RWPE2 (cell line): Measurements from ENCODE around the gene ZFYVE1.
A peak's percentile ranks its signal among the peaks of the same experiment; 100 is the strongest.

Source experiments
- ATAC-seq: fragments of 200-7000 bp; cut with Tn5 transposase; 3 replicates; pipeline ENCODE4 v1.9.1; 2021; ENCODE audit warnings: low read depth
- DNase-seq: peaks from one replicate; pipeline ENCODE4 v3.0.0-alpha.2; 2020; ENCODE audit warnings: low spot score
- H3K27ac ChIP-seq: fragments of 450-650 bp; 2 replicates; pipeline ENCODE4 v1.5.1; 2017; ENCODE audit warnings: mild to moderate bottlenecking; ENCODE audit not compliant: poor library complexity, severe bottlenecking
- H3K27me3 ChIP-seq: fragments of 250-450 bp; sonication (Bioruptor Pico); 2 replicates; pipeline ENCODE4 v1.5.1; 2021; ENCODE audit warnings: mild to moderate bottlenecking, moderate library complexity; ENCODE audit not compliant: insufficient read depth, poor library complexity, severe bottlenecking
- H3K36me3 ChIP-seq: fragments of 250-450 bp; sonication (Bioruptor Pico); 2 replicates; pipeline ENCODE4 v1.5.1; 2020; ENCODE audit warnings: low read depth, mild to moderate bottlenecking, moderate library complexity
- H3K4me1 ChIP-seq: fragments of 250-450 bp; sonication (Bioruptor Pico); 2 replicates; pipeline ENCODE4 v1.5.1; 2021; ENCODE audit warnings: mild to moderate bottlenecking, moderate library complexity; ENCODE audit not compliant: insufficient read depth, poor library complexity, severe bottlenecking
- H3K4me3 ChIP-seq: fragments of 250-450 bp; sonication (Bioruptor Pico); 2 replicates; pipeline ENCODE4 v1.5.1; 2021; ENCODE audit warnings: mild to moderate bottlenecking, moderate library complexity; ENCODE audit not compliant: severe bottlenecking
- H3K9me3 ChIP-seq: fragments of 250-450 bp; sonication (Bioruptor Pico); 2 replicates; pipeline ENCODE4 v1.5.1; 2021; ENCODE audit warnings: mild to moderate bottlenecking, moderate library complexity; ENCODE audit not compliant: severe bottlenecking
- CTCF ChIP-seq: fragments of 450-650 bp; IDR thresholded peaks from one replicate; pipeline ENCODE4 v1.5.1; 2017; ENCODE audit warnings: mild to moderate bottlenecking, moderate library complexity; ENCODE audit not compliant: poor library complexity, severe bottlenecking

ZFYVE1 gene

GRCh38 chr14:72928872-72929271 lies 98.0 kb downstream of the ZFYVE1 start:
- H3K4me3 ChIP-seq: no peak overlapping the region
- no peaks in the 10 kb centered on the region for H3K36me3 ChIP-seq
- ATAC-seq: no peak
- no peaks in the 10 kb centered on the region for H3K9me3 ChIP-seq
- no peaks in the 10 kb centered on the region for H3K4me1 ChIP-seq
- TF ChIP-seq CTCF: no peak
- no peaks in the 10 kb centered on the region for H3K27me3 ChIP-seq
- DNase-seq: no peak
- H3K27ac ChIP-seq: no peak overlapping the region

DNA sequence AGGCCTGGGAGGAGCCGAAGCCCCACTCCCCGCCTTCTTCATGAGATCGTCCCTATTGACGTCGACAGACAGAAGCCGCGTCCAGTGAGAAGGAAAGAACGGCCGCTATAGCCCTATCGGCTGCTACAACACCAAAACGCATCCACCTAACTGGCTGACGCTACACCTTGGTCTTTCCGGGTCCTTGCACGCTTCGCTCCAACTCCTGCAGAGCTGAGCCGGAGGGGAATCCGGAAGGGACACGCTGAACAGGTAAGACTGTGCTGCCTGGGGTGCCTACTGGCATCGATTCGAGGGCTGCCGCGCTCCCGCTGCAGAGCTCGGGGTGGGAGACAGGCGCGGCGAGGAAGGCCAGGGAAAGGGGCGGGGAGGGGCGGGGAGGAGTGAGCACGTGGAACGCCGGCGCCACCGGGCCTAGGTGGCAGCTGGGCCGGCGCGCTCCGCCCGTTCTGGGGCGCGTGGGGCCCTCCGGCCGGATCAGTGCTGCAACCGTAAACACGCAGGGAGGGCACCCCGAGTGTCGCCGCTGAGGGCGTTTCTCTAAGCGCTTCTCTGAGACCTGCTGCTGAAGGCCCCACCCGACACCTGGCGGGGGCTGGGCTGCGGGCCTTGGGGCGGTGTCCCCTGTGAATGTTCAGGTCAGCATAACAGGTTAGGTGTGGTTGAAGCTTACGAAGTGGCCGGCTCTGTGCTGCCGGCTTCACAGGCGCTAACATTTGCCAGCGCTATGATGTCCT lies 100.4 kb downstream of the ZFYVE1 start, which contains the start of gene DCAF4:
TSS of gene DCAF4 (plus strand) at position 173 of the 737 bp plus-strand sequence. CDS start 11,515 bp downstream, outside the sequence.
- peak within 1 kb of the TSS; percentile 46 for H3K27ac ChIP-seq
- DNase-seq (peak; percentile 99), ATAC-seq (peak; percentile 97)
- H3K9me3 ChIP-seq: no peaks in the 10 kb centered on the region
- H3K4me1 ChIP-seq: no peaks in the 10 kb centered on the region
- no peak for TF ChIP-seq CTCF
- H3K27me3 ChIP-seq: no peaks in the 10 kb centered on the region
- H3K4me3 ChIP-seq: peak within 1 kb of the TSS; percentile 83
- no peaks in the 10 kb centered on the region for H3K36me3 ChIP-seq

DNA sequence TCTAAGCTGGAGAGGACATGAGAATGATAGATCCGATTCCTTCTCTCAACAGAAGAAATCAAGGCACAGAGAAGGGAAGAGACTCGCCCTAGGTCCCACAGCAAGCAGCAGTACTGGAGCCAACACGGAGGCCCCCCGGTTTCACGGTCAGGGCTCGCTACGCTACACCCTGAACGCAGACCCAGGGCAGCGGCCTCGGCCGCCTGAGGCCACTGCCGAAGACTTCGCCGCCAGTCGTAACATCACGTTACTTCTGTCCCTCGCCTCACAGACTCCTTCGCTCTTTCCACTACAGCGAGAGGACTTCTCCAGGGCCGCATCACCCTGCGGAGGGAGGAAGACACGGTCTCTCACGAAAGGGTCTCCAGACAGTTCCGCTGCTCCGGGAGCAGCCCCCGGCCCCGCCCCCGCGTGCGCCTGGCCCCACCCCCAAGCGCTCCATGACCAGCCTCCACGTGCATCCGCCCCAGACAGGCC lies 101.1 kb downstream of the ZFYVE1 start:
- TF ChIP-seq CTCF: no peak
- DNase-seq (no peak), ATAC-seq (peak; percentile 27)
- H3K27ac ChIP-seq: no peak overlapping the region
- no peaks in the 10 kb centered on the region for H3K4me1 ChIP-seq
- H3K36me3 ChIP-seq: no peaks in the 10 kb centered on the region
- no peaks in the 10 kb centered on the region for H3K27me3 ChIP-seq
- peak overlapping the region; percentile 83 for H3K4me3 ChIP-seq
- no peaks in the 10 kb centered on the region for H3K9me3 ChIP-seq

DNA sequence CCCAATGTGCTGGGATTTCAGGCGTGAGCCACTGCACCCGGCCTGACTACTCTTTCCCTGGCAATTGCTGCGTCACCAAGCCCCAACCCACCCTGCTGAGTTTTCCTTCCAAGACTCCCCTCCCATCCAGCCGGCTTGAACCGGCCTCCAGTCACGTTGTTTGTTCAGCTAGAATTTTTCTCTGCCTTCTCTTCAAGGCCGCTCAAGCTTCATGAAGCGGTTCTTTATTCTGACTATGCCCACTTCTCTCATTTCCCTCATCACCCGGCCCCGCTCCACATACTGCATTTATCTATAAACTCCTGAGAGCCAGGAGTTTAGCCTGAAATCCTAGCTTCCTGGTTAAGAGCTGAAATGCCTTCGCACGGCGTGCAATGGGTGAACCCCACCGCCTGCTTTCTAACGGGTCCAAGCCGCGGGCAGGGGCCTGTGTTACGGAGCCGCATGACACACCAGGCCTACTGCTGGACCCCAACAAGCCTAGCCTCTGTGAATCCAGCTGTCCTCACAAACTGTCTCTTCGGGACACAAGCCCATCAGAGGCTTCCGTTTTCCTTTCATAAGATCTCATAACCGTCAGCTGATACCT lies 101.6 kb downstream of the ZFYVE1 start:
- ATAC-seq (no peak), DNase-seq (no peak)
- Histone ChIP-seq H3K27me3 (no peaks in the 10 kb centered on the region), H3K4me3 (peak overlapping the region; percentile 83), H3K36me3 (no peaks in the 10 kb centered on the region), H3K4me1 (no peaks in the 10 kb centered on the region), H3K27ac (no peak overlapping the region), H3K9me3 (no peaks in the 10 kb centered on the region)
- TF ChIP-seq CTCF: no peak

DNA sequence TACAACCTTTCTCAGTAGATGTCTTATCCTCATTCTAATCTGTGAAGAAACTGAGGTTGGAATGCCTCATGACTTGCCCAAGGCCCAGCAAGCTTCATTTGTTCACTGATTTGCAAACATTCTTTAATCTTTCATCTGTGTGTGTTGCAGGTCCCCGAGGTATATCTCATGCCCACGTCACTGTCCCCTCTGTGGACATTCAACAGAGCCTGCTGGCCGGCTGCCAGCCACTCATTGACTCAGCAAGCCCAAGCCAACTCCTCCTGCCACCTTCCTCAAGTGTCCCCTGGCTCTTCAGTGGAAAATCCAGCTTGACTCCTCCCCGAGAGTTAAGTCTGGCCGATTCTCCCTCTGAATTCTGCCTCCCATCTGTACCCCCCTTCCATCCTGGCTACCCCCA lies 102.6 kb downstream of the ZFYVE1 start:
- no peak overlapping the region for H3K4me3 ChIP-seq
- H3K4me1 ChIP-seq: no peaks in the 10 kb centered on the region
- no peak for DNase-seq
- H3K36me3 ChIP-seq: no peaks in the 10 kb centered on the region
- ATAC-seq: no peak
- H3K27me3 ChIP-seq: no peaks in the 10 kb centered on the region
- no peak for TF ChIP-seq CTCF
- H3K9me3 ChIP-seq: no peaks in the 10 kb centered on the region
- H3K27ac ChIP-seq: no peak overlapping the region
